HEK293 (cell line): ENCODE results near the gene COMMD10.

Experiments used
- PRDM1 ChIP-seq: fragments of 450-650 bp; formaldehyde crosslinking; IDR thresholded peaks from 2 replicates; pipeline ENCODE4; 2016; ENCODE audit warnings: missing biosample characterization, missing genetic modification characterization
- SP3 ChIP-seq: fragments of 450-650 bp; formaldehyde crosslinking; IDR thresholded peaks from 2 replicates; pipeline ENCODE4 v1.5.1; 2016; ENCODE audit warnings: missing biosample characterization, missing genetic modification characterization
- YY1 ChIP-seq: fragments of 450-650 bp; formaldehyde crosslinking; IDR thresholded peaks from 2 replicates; pipeline ENCODE4 v1.5.1; 2018; ENCODE audit warnings: missing biosample characterization, missing genetic modification characterization
- ZEB2 ChIP-seq: fragments of 450-650 bp; formaldehyde crosslinking; IDR thresholded peaks from 2 replicates; pipeline ENCODE4 v1.5.1; 2016; ENCODE audit warnings: missing biosample characterization, missing genetic modification characterization
- ZFHX2 ChIP-seq: fragments of 450-650 bp; formaldehyde crosslinking; conservative IDR thresholded peaks from 2 replicates; pipeline ENCODE4 v1.5.1; 2016; ENCODE audit warnings: missing biosample characterization, missing genetic modification characterization
- ZNF114 ChIP-seq: fragments of 450-650 bp; formaldehyde crosslinking; IDR thresholded peaks from 2 replicates; pipeline ENCODE4 v1.5.0; 2017; ENCODE audit warnings: missing biosample characterization, missing genetic modification characterization
- ZNF16 ChIP-seq: fragments of 450-650 bp; formaldehyde crosslinking; IDR thresholded peaks from 2 replicates; pipeline ENCODE4 v1.5.1; 2016; ENCODE audit warnings: low read depth, missing biosample characterization, missing genetic modification characterization
- ZNF274 ChIP-seq, 2 experiments: fragments of 200-500 bp in 1 of 2; fragments of 450-650 bp in 1 of 2; sonication (Bioruptor generic) in 1 of 2; formaldehyde crosslinking in 1 of 2; IDR thresholded peaks; 2 replicates each; pipeline versions ENCODE4 v1.5.1 to v1.6.1; 2014 to 2016; ENCODE audit warnings: borderline replicate concordance in 1 of 2, inconsistent platforms in 1 of 2, low read length in 1 of 2, missing biosample characterization in 1 of 2, missing genetic modification characterization in 1 of 2
- ZNF302 ChIP-seq: fragments of 450-650 bp; formaldehyde crosslinking; IDR thresholded peaks from 2 replicates; pipeline ENCODE4 v1.5.1; 2016; ENCODE audit warnings: missing biosample characterization, missing genetic modification characterization, low read depth
- ZNF544 ChIP-seq: fragments of 450-650 bp; formaldehyde crosslinking; IDR thresholded peaks from 2 replicates; pipeline ENCODE4 v1.5.0; 2017; ENCODE audit warnings: missing biosample characterization, missing genetic modification characterization
- ZNF624 ChIP-seq: fragments of 450-650 bp; formaldehyde crosslinking; IDR thresholded peaks from 2 replicates; pipeline ENCODE4 v1.5.1; 2017; ENCODE audit warnings: missing biosample characterization, missing genetic modification characterization
- ZNF76 ChIP-seq: fragments of 450-650 bp; formaldehyde crosslinking; IDR thresholded peaks from 2 replicates; pipeline ENCODE4; 2016; ENCODE audit warnings: low read depth, missing biosample characterization, missing genetic modification characterization, borderline replicate concordance
- ZNF837 ChIP-seq: fragments of 450-650 bp; formaldehyde crosslinking; IDR thresholded peaks from 2 replicates; pipeline ENCODE4 v1.5.1; 2016; ENCODE audit warnings: missing biosample characterization, missing genetic modification characterization
- TF ChIP-seq, protein P1 (sequence below): fragments of 450-650 bp; formaldehyde crosslinking; IDR thresholded peaks from 2 replicates; pipeline ENCODE4 v1.5.1; 2016; ENCODE audit warnings: missing biosample characterization, missing genetic modification characterization
- TF ChIP-seq, protein P2 (sequence below): fragments of 450-650 bp; formaldehyde crosslinking; IDR thresholded peaks from 2 replicates; pipeline ENCODE4 v1.5.1; 2016; ENCODE audit warnings: missing biosample characterization, missing genetic modification characterization
- TF ChIP-seq, protein P3 (sequence below): fragments of 450-650 bp; formaldehyde crosslinking; IDR thresholded peaks from 2 replicates; pipeline ENCODE4 v1.5.1; 2017; ENCODE audit warnings: missing biosample characterization, missing genetic modification characterization
- TF ChIP-seq, protein P4 (sequence below): fragments of 450-650 bp; formaldehyde crosslinking; IDR thresholded peaks from 2 replicates; pipeline ENCODE4 v1.5.1; 2017; ENCODE audit warnings: missing biosample characterization, mild to moderate bottlenecking, missing genetic modification characterization, moderate library complexity
- TF ChIP-seq, protein P5 (sequence below): fragments of 450-650 bp; IDR thresholded peaks from 2 replicates; pipeline ENCODE4 v1.5.1; 2018; ENCODE audit warnings: missing biosample characterization, missing genetic modification characterization
- TF ChIP-seq, protein P6 (sequence below): fragments of 450-650 bp; formaldehyde crosslinking; IDR thresholded peaks from 2 replicates; pipeline ENCODE4 v1.5.1; 2016; ENCODE audit warnings: missing biosample characterization, missing genetic modification characterization
- TF ChIP-seq, protein P7 (sequence below): fragments of 450-650 bp; formaldehyde crosslinking; IDR thresholded peaks from 2 replicates; pipeline ENCODE4 v1.5.1; 2016; ENCODE audit warnings: missing biosample characterization, missing genetic modification characterization
- TF ChIP-seq, protein P8 (sequence below): fragments of 450-650 bp; formaldehyde crosslinking; conservative IDR thresholded peaks from 2 replicates; pipeline ENCODE4 v1.5.1; 2016; ENCODE audit warnings: low read depth, missing biosample characterization, missing genetic modification characterization

The COMMD10 gene

DNA sequence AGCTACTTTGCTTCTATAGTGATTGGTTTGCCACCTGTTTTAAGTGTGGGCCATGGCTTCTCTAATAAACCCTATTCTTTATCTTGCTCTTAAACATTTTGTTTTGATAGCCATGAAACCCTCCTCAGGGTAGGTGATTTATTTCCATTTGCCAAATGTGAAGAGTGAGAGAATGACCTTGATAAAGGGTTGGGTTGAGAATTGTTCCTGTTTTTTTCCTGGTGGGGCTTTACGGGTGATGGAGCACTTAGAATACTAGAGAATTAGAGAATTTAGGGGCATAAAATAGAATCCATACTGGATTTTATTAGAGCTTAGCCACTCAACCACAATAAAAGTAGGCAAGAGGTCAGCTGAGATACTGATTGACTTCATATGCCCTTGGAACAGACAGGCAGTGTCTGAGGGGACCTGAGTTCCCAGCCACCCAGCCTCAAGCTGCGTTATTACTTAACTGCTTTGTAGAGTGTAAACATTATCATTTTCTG is 68.9 kb downstream of the COMMD10 start (continued):
- TF ChIP-seq, protein P1, sequence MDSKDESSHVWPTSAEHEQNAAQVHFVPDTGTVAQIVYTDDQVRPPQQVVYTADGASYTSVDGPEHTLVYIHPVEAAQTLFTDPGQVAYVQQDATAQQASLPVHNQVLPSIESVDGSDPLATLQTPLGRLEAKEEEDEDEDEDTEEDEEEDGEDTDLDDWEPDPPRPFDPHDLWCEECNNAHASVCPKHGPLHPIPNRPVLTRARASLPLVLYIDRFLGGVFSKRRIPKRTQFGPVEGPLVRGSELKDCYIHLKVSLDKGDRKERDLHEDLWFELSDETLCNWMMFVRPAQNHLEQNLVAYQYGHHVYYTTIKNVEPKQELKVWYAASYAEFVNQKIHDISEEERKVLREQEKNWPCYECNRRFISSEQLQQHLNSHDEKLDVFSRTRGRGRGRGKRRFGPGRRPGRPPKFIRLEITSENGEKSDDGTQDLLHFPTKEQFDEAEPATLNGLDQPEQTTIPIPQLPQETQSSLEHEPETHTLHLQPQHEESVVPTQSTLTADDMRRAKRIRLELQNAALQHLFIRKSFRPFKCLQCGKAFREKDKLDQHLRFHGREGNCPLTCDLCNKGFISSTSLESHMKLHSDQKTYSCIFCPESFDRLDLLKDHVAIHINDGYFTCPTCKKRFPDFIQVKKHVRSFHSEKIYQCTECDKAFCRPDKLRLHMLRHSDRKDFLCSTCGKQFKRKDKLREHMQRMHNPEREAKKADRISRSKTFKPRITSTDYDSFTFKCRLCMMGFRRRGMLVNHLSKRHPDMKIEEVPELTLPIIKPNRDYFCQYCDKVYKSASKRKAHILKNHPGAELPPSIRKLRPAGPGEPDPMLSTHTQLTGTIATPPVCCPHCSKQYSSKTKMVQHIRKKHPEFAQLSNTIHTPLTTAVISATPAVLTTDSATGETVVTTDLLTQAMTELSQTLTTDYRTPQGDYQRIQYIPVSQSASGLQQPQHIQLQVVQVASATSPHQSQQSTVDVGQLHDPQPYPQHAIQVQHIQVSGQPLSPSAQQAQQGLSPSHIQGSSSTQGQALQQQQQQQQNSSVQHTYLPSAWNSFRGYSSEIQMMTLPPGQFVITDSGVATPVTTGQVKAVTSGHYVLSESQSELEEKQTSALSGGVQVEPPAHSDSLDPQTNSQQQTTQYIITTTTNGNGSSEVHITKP (tag by site-specific recombination) = no peak
- TF ChIP-seq, protein P2, sequence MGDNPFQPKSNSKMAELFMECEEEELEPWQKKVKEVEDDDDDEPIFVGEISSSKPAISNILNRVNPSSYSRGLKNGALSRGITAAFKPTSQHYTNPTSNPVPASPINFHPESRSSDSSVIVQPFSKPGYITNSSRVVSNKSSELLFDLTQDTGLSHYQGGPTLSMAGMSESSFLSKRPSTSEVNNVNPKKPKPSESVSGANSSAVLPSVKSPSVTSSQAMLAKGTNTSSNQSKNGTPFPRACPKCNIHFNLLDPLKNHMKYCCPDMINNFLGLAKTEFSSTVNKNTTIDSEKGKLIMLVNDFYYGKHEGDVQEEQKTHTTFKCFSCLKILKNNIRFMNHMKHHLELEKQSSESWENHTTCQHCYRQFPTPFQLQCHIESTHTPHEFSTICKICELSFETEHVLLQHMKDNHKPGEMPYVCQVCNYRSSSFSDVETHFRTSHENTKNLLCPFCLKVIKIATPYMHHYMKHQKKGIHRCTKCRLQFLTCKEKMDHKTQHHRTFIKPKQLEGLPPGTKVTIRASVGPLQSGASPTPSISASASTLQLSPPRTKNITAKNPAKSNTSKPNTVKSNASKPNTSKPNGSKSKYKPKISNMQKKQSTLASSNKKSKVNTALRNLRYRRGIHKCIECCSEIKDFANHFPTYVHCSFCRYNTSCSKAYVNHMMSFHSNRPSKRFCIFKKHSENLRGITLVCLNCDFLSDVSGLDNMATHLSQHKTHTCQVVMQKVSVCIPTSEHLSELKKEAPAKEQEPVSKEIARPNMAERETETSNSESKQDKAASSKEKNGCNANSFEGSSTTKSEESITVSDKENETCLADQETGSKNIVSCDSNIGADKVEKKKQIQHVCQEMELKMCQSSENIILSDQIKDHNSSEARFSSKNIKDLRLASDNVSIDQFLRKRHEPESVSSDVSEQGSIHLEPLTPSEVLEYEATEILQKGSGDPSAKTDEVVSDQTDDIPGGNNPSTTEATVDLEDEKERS = no peak
- TF ChIP-seq ZNF544 (tag by site-specific recombination) (no peak), ZEB2 (tag by site-specific recombination) (no peak), ZFHX2 (tag by site-specific recombination) (no peak), ZNF114 (no peak), SP3 (tag by site-specific recombination) (no peak), ZNF302 (tag by site-specific recombination) (no peak), YY1 (peak; percentile 20; the same call in 1 of the 2 replicates), ZNF76 (tag by site-specific recombination) (no peak), ZNF624 (tag by site-specific recombination) (no peak), PRDM1 (no peak), ZNF837 (no peak), ZNF274 (IDR thresholded peaks at IDR 0.05; ENCODE audit: low read length) (no peak), ZNF274 (tag by site-specific recombination; IDR thresholded peaks at IDR 0.05; ENCODE audit: borderline replicate concordance) (no peak), ZNF16 (no peak)
- TF ChIP-seq, protein P3, sequence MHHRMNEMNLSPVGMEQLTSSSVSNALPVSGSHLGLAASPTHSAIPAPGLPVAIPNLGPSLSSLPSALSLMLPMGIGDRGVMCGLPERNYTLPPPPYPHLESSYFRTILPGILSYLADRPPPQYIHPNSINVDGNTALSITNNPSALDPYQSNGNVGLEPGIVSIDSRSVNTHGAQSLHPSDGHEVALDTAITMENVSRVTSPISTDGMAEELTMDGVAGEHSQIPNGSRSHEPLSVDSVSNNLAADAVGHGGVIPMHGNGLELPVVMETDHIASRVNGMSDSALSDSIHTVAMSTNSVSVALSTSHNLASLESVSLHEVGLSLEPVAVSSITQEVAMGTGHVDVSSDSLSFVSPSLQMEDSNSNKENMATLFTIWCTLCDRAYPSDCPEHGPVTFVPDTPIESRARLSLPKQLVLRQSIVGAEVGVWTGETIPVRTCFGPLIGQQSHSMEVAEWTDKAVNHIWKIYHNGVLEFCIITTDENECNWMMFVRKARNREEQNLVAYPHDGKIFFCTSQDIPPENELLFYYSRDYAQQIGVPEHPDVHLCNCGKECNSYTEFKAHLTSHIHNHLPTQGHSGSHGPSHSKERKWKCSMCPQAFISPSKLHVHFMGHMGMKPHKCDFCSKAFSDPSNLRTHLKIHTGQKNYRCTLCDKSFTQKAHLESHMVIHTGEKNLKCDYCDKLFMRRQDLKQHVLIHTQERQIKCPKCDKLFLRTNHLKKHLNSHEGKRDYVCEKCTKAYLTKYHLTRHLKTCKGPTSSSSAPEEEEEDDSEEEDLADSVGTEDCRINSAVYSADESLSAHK (tag by site-specific recombination) = peak; percentile 77
- TF ChIP-seq, protein P4, sequence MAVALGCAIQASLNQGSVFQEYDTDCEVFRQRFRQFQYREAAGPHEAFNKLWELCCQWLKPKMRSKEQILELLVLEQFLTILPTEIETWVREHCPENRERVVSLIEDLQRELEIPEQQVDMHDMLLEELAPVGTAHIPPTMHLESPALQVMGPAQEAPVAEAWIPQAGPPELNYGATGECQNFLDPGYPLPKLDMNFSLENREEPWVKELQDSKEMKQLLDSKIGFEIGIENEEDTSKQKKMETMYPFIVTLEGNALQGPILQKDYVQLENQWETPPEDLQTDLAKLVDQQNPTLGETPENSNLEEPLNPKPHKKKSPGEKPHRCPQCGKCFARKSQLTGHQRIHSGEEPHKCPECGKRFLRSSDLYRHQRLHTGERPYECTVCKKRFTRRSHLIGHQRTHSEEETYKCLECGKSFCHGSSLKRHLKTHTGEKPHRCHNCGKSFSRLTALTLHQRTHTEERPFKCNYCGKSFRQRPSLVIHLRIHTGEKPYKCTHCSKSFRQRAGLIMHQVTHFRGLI = peak; percentile 92
- TF ChIP-seq, protein P5, sequence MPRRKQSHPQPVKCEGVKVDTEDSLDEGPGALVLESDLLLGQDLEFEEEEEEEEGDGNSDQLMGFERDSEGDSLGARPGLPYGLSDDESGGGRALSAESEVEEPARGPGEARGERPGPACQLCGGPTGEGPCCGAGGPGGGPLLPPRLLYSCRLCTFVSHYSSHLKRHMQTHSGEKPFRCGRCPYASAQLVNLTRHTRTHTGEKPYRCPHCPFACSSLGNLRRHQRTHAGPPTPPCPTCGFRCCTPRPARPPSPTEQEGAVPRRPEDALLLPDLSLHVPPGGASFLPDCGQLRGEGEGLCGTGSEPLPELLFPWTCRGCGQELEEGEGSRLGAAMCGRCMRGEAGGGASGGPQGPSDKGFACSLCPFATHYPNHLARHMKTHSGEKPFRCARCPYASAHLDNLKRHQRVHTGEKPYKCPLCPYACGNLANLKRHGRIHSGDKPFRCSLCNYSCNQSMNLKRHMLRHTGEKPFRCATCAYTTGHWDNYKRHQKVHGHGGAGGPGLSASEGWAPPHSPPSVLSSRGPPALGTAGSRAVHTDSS (tag by site-specific recombination) = no peak
- TF ChIP-seq, protein P6, sequence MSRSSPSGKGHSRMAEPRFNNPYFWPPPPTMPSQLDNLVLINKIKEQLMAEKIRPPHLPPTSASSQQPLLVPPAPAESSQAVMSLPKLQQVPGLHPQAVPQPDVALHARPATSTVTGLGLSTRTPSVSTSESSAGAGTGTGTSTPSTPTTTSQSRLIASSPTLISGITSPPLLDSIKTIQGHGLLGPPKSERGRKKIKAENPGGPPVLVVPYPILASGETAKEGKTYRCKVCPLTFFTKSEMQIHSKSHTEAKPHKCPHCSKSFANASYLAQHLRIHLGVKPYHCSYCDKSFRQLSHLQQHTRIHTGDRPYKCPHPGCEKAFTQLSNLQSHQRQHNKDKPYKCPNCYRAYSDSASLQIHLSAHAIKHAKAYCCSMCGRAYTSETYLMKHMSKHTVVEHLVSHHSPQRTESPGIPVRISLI (tag by site-specific recombination) = no peak
- TF ChIP-seq, protein P7, sequence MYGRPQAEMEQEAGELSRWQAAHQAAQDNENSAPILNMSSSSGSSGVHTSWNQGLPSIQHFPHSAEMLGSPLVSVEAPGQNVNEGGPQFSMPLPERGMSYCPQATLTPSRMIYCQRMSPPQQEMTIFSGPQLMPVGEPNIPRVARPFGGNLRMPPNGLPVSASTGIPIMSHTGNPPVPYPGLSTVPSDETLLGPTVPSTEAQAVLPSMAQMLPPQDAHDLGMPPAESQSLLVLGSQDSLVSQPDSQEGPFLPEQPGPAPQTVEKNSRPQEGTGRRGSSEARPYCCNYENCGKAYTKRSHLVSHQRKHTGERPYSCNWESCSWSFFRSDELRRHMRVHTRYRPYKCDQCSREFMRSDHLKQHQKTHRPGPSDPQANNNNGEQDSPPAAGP (tag by site-specific recombination) = no peak
- TF ChIP-seq, protein P8, sequence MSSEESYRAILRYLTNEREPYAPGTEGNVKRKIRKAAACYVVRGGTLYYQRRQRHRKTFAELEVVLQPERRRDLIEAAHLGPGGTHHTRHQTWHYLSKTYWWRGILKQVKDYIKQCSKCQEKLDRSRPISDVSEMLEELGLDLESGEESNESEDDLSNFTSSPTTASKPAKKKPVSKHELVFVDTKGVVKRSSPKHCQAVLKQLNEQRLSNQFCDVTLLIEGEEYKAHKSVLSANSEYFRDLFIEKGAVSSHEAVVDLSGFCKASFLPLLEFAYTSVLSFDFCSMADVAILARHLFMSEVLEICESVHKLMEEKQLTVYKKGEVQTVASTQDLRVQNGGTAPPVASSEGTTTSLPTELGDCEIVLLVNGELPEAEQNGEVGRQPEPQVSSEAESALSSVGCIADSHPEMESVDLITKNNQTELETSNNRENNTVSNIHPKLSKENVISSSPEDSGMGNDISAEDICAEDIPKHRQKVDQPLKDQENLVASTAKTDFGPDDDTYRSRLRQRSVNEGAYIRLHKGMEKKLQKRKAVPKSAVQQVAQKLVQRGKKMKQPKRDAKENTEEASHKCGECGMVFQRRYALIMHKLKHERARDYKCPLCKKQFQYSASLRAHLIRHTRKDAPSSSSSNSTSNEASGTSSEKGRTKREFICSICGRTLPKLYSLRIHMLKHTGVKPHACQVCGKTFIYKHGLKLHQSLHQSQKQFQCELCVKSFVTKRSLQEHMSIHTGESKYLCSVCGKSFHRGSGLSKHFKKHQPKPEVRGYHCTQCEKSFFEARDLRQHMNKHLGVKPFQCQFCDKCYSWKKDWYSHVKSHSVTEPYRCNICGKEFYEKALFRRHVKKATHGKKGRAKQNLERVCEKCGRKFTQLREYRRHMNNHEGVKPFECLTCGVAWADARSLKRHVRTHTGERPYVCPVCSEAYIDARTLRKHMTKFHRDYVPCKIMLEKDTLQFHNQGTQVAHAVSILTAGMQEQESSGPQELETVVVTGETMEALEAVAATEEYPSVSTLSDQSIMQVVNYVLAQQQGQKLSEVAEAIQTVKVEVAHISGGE (tag by site-specific recombination) = no peak
